Mesendoderm (in vitro differentiated cells): Measurements from ENCODE around the gene MAT2B.
A peak's percentile ranks its signal among the peaks of the same experiment; 100 is the strongest.
"Not testable (repeated sequence)": the region's sequence is repeated elsewhere in the genome, so short reads cannot be mapped to it uniquely, and the experiment has no call there.

Experiments used
- DNase-seq: peaks from one replicate; pipeline ENCODE4 v3.0.0; 2013
- H2AK5ac ChIP-seq: 2 replicates; pipeline ENCODE4 v1.6.1; 2013; ENCODE audit warnings: low read length, inconsistent platforms
- H2BK120ac ChIP-seq: 2 replicates; pipeline ENCODE4 v1.6.1; 2013; ENCODE audit warnings: low read depth, mild to moderate bottlenecking, low read length, moderate library complexity, mixed read lengths
- H2BK15ac ChIP-seq: replicated peaks from 2 replicates; pipeline ENCODE4 v1.6.1; 2013; ENCODE audit warnings: low read depth, mild to moderate bottlenecking, moderate library complexity
- H2BK5ac ChIP-seq: 2 replicates; pipeline ENCODE4 v1.6.1; 2013; ENCODE audit warnings: low read length, inconsistent platforms
- H3K18ac ChIP-seq: 2 replicates; pipeline ENCODE4 v1.6.1; 2013; ENCODE audit warnings: mild to moderate bottlenecking, low read length, mixed read lengths
- H3K23ac ChIP-seq: one replicate; pipeline ENCODE4 v1.6.1; 2013; ENCODE audit warnings: low read length
- H3K27ac ChIP-seq: 2 replicates; pipeline ENCODE4 v1.5.1; 2013; ENCODE audit warnings: low read depth, mild to moderate bottlenecking, inconsistent platforms, low read length, moderate library complexity
- H3K27me3 ChIP-seq: 2 replicates; pipeline ENCODE4 v1.6.1; 2013; ENCODE audit warnings: low read length, control low read depth, mild to moderate bottlenecking, inconsistent platforms; ENCODE audit not compliant: insufficient read depth, poor library complexity
- H3K36me3 ChIP-seq: 2 replicates; pipeline ENCODE4 v1.6.1; 2013; ENCODE audit warnings: low read length, inconsistent platforms; ENCODE audit not compliant: control insufficient read depth, insufficient read depth
- H3K4ac ChIP-seq: one replicate; pipeline ENCODE4 v1.6.1; 2013; ENCODE audit warnings: low read depth, mild to moderate bottlenecking, low read length, moderate library complexity
- H3K4me1 ChIP-seq: 2 replicates; pipeline ENCODE4 v1.6.1; 2013; ENCODE audit warnings: low read depth, low read length, inconsistent platforms; ENCODE audit not compliant: control insufficient read depth
- H3K4me2 ChIP-seq: 2 replicates; pipeline ENCODE4 v1.6.1; 2013; ENCODE audit warnings: low read length
- H3K4me3 ChIP-seq: 2 replicates; pipeline ENCODE4 v1.5.1; 2013; ENCODE audit warnings: mild to moderate bottlenecking, low read length
- H3K56ac ChIP-seq: one replicate; pipeline ENCODE4 v1.6.1; 2013; ENCODE audit warnings: low read length
- H3K79me1 ChIP-seq: 2 replicates; pipeline ENCODE4 v1.6.1; 2013; ENCODE audit warnings: low read length, inconsistent platforms
- H3K79me2 ChIP-seq: 2 replicates; pipeline ENCODE4 v1.6.1; 2013; ENCODE audit warnings: mild to moderate bottlenecking, low read length; ENCODE audit not compliant: control insufficient read depth, insufficient read depth
- H3K9ac ChIP-seq: 2 replicates; pipeline ENCODE4 v1.6.1; 2013; ENCODE audit warnings: low read length, inconsistent platforms
- H4K5ac ChIP-seq: one replicate; pipeline ENCODE4 v1.6.1; 2013; ENCODE audit warnings: low read length
- H4K8ac ChIP-seq: one replicate; pipeline ENCODE4 v1.6.1; 2013; ENCODE audit warnings: low read depth, mild to moderate bottlenecking, control low read depth, low read length, moderate library complexity
- WGBS: extraction: QIAGEN DNeasy Blood & Tissue Kit; methylation state at CpG from one replicate; pipeline ENCODE4 v1.1.7; 2013; ENCODE audit warnings: low lambda C conversion rate, missing lambda C conversion rate; ENCODE audit not compliant: insufficient coverage; ENCODE audit errors: extremely low coverage; 5-methylcytosine and 5-hydroxymethylcytosine counted together

Gene MAT2B

DNA sequence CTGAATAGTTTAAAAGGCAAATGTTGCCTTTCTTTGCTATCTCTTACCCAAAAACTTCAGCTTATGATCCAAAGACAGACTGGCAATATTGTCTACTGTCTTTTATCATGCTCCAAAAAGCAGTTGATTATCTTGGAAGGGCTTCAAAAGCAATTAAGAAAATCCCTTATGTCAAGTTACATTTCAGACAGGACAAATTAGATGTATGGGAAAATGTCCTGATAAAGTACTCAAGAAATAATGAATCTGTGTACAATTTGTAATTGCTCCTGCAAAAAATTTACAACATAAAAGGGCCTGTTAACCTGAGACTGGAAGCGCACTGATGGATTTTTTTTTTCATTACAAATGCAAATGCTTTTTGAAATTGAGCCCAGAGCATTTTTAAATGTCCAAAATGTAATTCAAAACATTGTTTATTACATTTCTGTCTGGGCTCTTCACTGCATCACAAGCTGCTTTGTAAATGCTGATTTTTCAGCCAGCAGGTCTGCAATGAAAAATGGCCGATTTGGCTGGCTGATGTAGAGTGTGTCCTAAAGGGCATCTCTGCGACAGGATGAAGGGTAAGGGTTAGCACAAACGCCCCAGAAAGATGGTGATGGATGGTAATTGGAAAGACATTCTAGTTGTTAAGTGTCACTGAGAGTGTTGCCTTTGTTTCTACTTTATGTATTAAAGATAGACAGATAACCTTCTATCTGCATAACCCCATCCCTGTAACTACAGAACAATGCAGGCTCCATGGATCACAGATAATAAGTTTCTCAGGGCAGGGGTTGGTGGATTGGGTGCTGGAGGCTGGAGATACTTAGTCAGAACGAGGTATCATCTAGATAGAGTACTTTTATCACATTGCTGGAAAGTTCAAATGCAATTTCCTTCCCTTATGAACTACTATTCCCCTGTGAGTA is 27.0 kb downstream of the MAT2B start:
- Histone ChIP-seq H3K4me3 (no peak overlapping the region), H3K27me3 (no peaks in the 10 kb centered on the region), H3K4me1 (peaks cover 3% of the 10 kb centered on the region), H4K5ac (no peak overlapping the region), H2BK15ac (no peak overlapping the region), H3K36me3 (no peaks in the 10 kb centered on the region), H3K23ac (no peak overlapping the region), H2BK120ac (no peak overlapping the region), H3K9ac (no peak overlapping the region), H3K18ac (no peak overlapping the region), H2AK5ac (no peak overlapping the region), H2BK5ac (no peak overlapping the region), H3K27ac (peak overlapping the region; percentile 29), H3K56ac (no peak overlapping the region), H3K4ac (no peak overlapping the region), H3K79me2 (no peaks in the 10 kb centered on the region), H3K79me1 (no peaks in the 10 kb centered on the region), H3K4me2 (no peak overlapping the region), H4K8ac (no peak overlapping the region)
- WGBS: no CpG with 5 or more reads among the region's 5 CpGs
- DNase-seq: peak; percentile 83

DNA sequence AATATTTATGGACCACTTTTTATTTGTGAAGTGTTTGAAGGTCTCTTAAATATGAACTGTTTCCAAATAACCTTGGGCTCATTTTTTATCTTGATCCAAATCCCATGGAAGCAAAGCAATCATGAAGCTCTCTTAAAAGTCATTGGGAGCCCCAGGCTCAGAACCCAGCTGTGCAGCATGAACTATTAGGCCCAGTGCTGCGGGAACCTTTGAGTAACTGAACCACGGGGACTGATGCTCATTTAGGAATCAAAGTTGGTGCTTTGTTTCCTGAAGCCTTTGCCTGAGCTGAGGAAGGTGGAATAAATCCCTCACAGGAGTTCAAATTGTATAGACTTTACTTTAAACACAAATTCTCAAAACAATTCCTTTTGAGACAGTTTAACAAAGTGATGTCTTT is 27.8 kb downstream of the MAT2B start:
- Histone ChIP-seq H2BK5ac (peak overlapping the region; percentile 18), H3K36me3 (no peaks in the 10 kb centered on the region), H4K8ac (no peak overlapping the region), H2BK120ac (peak overlapping the region; percentile 78), H3K4ac (no peak overlapping the region), H3K4me3 (no peak overlapping the region), H3K79me1 (no peaks in the 10 kb centered on the region), H3K27ac (no peak overlapping the region), H4K5ac (no peak overlapping the region), H3K18ac (peak overlapping the region; percentile 90), H2BK15ac (no peak overlapping the region), H3K79me2 (no peaks in the 10 kb centered on the region), H3K23ac (no peak overlapping the region), H3K4me1 (peaks cover 3% of the 10 kb centered on the region), H3K56ac (peak overlapping the region; percentile 71), H3K9ac (no peak overlapping the region), H2AK5ac (no peak overlapping the region), H3K27me3 (no peaks in the 10 kb centered on the region), H3K4me2 (no peak overlapping the region)
- peak; percentile 42 for DNase-seq
- WGBS: no CpG with 5 or more reads among the region's 2 CpGs

DNA sequence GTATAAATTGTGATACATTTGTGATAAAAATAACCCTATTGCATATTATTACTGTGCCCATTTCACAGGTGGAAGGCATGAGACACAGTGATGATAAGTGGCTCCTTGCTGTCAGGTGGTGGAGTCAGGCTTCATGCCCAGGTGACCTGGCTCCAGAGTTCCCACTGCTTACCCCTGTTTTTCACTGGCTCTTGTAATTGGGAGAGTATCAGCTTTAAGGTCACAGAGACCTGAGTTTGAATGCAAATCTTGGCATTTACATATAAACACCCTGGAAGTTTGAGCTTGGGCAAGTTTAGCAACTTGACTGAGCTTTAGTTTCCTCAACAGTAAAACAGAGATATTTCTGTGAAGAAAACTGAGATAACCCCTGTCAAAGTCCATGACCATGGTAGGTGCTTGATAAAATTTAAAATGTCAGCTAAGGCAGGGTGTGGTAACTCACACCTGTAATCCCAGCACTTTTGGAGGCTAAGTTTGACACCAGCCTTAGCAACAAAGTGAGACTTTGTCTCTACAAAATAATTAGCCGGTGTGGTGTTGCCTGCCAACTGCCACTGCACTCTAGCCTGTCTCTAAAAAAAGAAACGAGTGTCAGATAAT is 29.2 kb downstream of the MAT2B start:
- WGBS: no CpG with 5 or more reads among the region's 2 CpGs
- no peak overlapping the region for H2BK120ac ChIP-seq
- no peak overlapping the region for H2AK5ac ChIP-seq
- no peak overlapping the region for H3K9ac ChIP-seq
- H3K56ac ChIP-seq: no peak overlapping the region
- no peak overlapping the region for H3K27ac ChIP-seq
- no peak overlapping the region for H3K4me2 ChIP-seq
- DNase-seq: peak; percentile 21
- H4K8ac ChIP-seq: no peak overlapping the region
- H3K4me3 ChIP-seq: no peak overlapping the region
- H2BK15ac ChIP-seq: no peak overlapping the region
- no peaks in the 10 kb centered on the region for H3K79me1 ChIP-seq
- H3K23ac ChIP-seq: no peak overlapping the region
- H3K4ac ChIP-seq: no peak overlapping the region
- H3K4me1 ChIP-seq: peaks cover 3% of the 10 kb centered on the region
- H4K5ac ChIP-seq: no peak overlapping the region
- no peak overlapping the region for H3K18ac ChIP-seq
- H3K79me2 ChIP-seq: no peaks in the 10 kb centered on the region
- H3K36me3 ChIP-seq: no peaks in the 10 kb centered on the region
- H2BK5ac ChIP-seq: no peak overlapping the region
- H3K27me3 ChIP-seq: no peaks in the 10 kb centered on the region

GRCh38 chr5:163535290-163535689 is 29.9 kb downstream of the MAT2B start:
- Histone ChIP-seq H4K8ac (no peak overlapping the region), H3K23ac (no peak overlapping the region), H3K79me2 (no peaks in the 10 kb centered on the region), H3K4me3 (no peak overlapping the region), H3K4me1 (peaks cover 3% of the 10 kb centered on the region), H3K79me1 (no peaks in the 10 kb centered on the region), H2BK5ac (no peak overlapping the region), H2BK120ac (no peak overlapping the region), H3K18ac (no peak overlapping the region), H3K56ac (no peak overlapping the region), H3K27me3 (no peaks in the 10 kb centered on the region), H2BK15ac (no peak overlapping the region), H3K36me3 (no peaks in the 10 kb centered on the region), H3K27ac (no peak overlapping the region), H3K4me2 (no peak overlapping the region), H2AK5ac (no peak overlapping the region), H4K5ac (no peak overlapping the region), H3K4ac (no peak overlapping the region), H3K9ac (no peak overlapping the region)
- no peak for DNase-seq
- no CpG with 5 or more reads among the region's 3 CpGs for WGBS

GRCh38 chr5:163536442-163536841 is 31.0 kb downstream of the MAT2B start:
- H3K27ac ChIP-seq, H3K79me2 ChIP-seq, H4K8ac ChIP-seq, H3K56ac ChIP-seq, H3K23ac ChIP-seq, H3K27me3 ChIP-seq, DNase-seq, H3K79me1 ChIP-seq, H3K18ac ChIP-seq, H2AK5ac ChIP-seq, H3K4me3 ChIP-seq, H4K5ac ChIP-seq, H2BK120ac ChIP-seq, H3K9ac ChIP-seq, H3K4me2 ChIP-seq, H3K4me1 ChIP-seq, H2BK15ac ChIP-seq, H3K4ac ChIP-seq, H3K36me3 ChIP-seq, H2BK5ac ChIP-seq: not testable (repeated sequence)
- no CpG with 5 or more reads among the region's 3 CpGs for WGBS
